Aorta (tissue), 5 donors: ENCODE measurements around the gene SLC29A1. TPM values are rescaled to one million over a fixed set of nuclear protein-coding genes. Genes with fewer than 3 reads are reported as not detected.
A peak's percentile ranks its signal among the peaks of the same experiment; 100 is the strongest.

Experiments
- ATAC-seq: fragments of 200-7000 bp; cut with Tn5 transposase; one replicate; pipeline ENCODE4 v1.9.1; 2022; ENCODE audit warnings: moderate library complexity; ENCODE audit not compliant: low FRiP score
- DNase-seq, 2 donors: peaks; one replicate each; pipeline ENCODE4 v3.0.0-alpha.2; 2020
- H3K27ac ChIP-seq, 2 donors: one replicate each; pipeline ENCODE4 v1.5.1; 2013; ENCODE audit warnings: low read length in 2 of 2, mild to moderate bottlenecking in 2 of 2, moderate library complexity in 2 of 2, control low read depth in 1 of 2, inconsistent platforms in 1 of 2, low read depth in 1 of 2
- H3K27me3 ChIP-seq, 2 donors: one replicate each; pipeline ENCODE4 v1.6.1; 2013; ENCODE audit warnings: control low read depth in 1 of 2, low read length in 1 of 2, mild to moderate bottlenecking in 1 of 2, moderate library complexity in 1 of 2; ENCODE audit not compliant: insufficient read depth in 2 of 2, control insufficient read depth in 1 of 2
- H3K36me3 ChIP-seq, 2 donors: one replicate each; pipeline ENCODE4 v1.6.1; 2013; ENCODE audit warnings: control low read depth in 1 of 2, low read length in 1 of 2, mild to moderate bottlenecking in 1 of 2; ENCODE audit not compliant: insufficient read depth in 2 of 2, control insufficient read depth in 1 of 2
- H3K4me1 ChIP-seq, 2 donors: one replicate each; pipeline ENCODE4 v1.6.1; 2013; ENCODE audit warnings: low read length in 2 of 2, control low read depth in 1 of 2, mild to moderate bottlenecking in 1 of 2, moderate library complexity in 1 of 2; ENCODE audit not compliant: insufficient read depth in 2 of 2, control insufficient read depth in 1 of 2
- H3K4me3 ChIP-seq, 2 donors: one replicate each; pipeline ENCODE4 v1.5.1; 2013; ENCODE audit warnings: low read length in 2 of 2, control low read depth in 1 of 2, mild to moderate bottlenecking in 1 of 2
- H3K9me3 ChIP-seq: one replicate; pipeline ENCODE4 v1.6.1; 2013; ENCODE audit warnings: mild to moderate bottlenecking, low read length; ENCODE audit not compliant: control insufficient read depth
- WGBS, 2 donors: extraction: QIAGEN DNeasy Blood & Tissue Kit; methylation state at CpG; one replicate each; pipeline ENCODE4 v1.1.7; 2013; 5-methylcytosine and 5-hydroxymethylcytosine counted together
- intact Hi-C, 2 donors: fragments of 100-400 bp; cut with DNase I; formaldehyde crosslinking; loops; one replicate each; pipeline versions ENCODE4 v1.14.2 to v1.15.0; 2022
- polyA plus RNA-seq, 2 donors: library from polyadenylated mRNA; stranded (reverse); fragments of 200-250 nt; gene quantifications; one replicate each; pipeline ENCODE4 v1.2.3, GENCODE V29; 2013
- total RNA-seq, 2 donors: library from RNA; stranded (reverse); fragmentation: NEBNext Ultra II Directional; extraction: Animal tissue kit (Norgen Biotek cat#: 25700); gene quantifications; one replicate each; pipeline ENCODE4 v1.2.1, GENCODE V29; 2021
- donor health status: healthy with polysubstance abuse.
- donor health status: Bipolar disorder and iron deficiency.
- donor health status: DM: no; HTN: no; CAD: no.
- donor health status: DM: no; HTN: no; CAD: no.
- donor health status: DM: yes; HTN: yes; CAD: no.

The SLC29A1 gene
- total and polyA plus RNA-seq, 4 donors, result 38.3 to 142 (median 121) TPM

DNA sequence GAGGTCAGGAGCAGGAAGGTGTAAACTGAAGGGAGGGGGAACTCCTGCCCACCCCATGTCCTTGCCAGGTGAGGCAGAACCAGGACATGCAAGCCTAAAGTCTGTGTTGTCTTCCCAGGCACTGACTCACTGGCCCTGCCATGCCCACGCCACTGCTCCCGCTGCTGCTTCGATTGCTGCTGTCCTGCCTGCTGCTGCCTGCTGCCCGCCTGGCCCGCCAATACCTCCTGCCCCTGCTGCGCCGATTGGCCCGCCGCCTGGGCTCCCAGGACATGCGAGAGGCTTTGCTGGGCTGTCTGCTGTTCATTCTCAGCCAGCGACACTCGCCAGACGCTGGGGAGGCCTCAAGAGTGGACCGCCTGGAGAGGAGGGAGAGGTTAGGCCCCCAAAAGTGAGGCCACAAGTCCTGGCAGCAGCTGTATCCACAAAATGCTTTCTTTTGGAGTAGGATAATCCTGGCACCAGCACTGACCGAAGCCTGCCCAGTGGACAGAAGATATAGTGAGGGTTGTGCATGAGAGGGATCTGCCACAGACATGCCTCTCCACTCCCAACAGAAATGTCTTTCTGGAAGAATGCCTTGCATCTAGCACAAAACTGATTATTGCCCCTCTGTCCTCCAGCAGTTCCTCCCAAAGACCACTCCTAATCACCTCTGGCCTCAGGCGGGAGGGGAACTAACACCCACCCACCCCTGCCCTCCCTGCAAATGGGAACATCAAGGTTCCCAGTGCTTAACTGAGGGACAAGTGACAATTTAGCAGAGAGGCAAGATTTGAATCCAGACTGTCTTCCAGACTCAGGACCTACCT is 5.9 kb upstream of the SLC29A1 start:
- Histone ChIP-seq H3K36me3 (no peaks in the 10 kb centered on the region), H3K9me3 (no peaks in the 10 kb centered on the region), H3K4me1 (no peaks in the 10 kb centered on the region), H3K4me3 (no peak overlapping the region), H3K27ac (peak overlapping the region; percentile 2 to 64), H3K27me3 (no peaks in the 10 kb centered on the region)
- intact Hi-C loops, result loop anchor here in 1 of 2 donors (5.0 kb wide), 1 partner anchor 40 kb away; no protein-coding TSS in a partner anchor
- ATAC-seq (peak; percentile 6), DNase-seq (peak; percentile 85 to 90)
- 11 to 12% methylated on average over 16 of the region's 16 CpGs for WGBS, 2 donors

DNA sequence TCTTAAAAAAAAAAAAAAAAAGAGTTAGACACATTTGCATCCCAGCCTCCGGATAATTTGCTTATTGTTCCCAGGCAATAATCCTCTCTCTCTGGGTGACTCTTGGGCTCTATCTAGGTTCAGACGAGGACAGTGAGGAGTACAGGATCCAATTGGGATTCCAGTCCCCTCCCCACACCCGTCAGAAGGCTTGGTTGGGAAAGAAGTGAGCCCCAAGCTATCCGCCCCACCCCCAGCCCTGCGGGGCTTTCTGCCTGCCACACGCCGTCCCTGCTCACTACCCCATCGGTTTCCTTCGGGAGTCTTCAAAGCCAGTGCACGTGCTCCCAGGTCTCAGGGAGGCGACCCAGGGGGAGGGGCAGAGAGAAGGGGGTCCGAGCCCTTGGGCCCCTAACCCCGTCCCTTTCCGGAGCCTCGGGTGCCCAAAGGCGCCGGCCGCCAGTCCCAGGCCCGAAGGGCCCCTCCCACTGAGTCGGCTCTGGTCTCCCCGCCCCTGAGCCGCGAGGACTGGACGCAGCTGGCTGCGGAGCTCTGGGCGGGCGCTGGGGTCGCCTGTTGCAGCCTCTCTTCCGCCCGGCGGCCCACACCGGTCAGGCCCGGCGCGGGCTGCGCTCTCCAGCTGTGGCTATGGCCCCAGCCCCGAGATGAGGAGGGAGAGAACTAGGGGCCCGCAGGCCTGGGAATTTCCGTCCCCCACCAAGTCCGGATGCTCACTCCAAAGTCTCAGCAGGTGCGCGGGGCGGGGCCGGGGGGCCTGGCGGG is 4.2 kb upstream of the SLC29A1 start:
- peak overlapping the region; percentile 48 to 90 for H3K4me3 ChIP-seq
- H3K27ac ChIP-seq, result peak overlapping the region; percentile 53 to 89
- intact Hi-C loops, result loop anchor here in 1 of 2 donors (5.0 kb wide), 1 partner anchor 42 kb away; no protein-coding TSS in a partner anchor
- no peaks in the 10 kb centered on the region for H3K4me1 ChIP-seq
- no peaks in the 10 kb centered on the region for H3K9me3 ChIP-seq
- no peaks in the 10 kb centered on the region for H3K36me3 ChIP-seq
- peak; percentile 94 for DNase-seq
- no peaks in the 10 kb centered on the region for H3K27me3 ChIP-seq
- ATAC-seq, result peak; percentile 83
- 2% methylated on average over 44 to 45 of the region's 45 CpGs for WGBS, 2 donors

DNA sequence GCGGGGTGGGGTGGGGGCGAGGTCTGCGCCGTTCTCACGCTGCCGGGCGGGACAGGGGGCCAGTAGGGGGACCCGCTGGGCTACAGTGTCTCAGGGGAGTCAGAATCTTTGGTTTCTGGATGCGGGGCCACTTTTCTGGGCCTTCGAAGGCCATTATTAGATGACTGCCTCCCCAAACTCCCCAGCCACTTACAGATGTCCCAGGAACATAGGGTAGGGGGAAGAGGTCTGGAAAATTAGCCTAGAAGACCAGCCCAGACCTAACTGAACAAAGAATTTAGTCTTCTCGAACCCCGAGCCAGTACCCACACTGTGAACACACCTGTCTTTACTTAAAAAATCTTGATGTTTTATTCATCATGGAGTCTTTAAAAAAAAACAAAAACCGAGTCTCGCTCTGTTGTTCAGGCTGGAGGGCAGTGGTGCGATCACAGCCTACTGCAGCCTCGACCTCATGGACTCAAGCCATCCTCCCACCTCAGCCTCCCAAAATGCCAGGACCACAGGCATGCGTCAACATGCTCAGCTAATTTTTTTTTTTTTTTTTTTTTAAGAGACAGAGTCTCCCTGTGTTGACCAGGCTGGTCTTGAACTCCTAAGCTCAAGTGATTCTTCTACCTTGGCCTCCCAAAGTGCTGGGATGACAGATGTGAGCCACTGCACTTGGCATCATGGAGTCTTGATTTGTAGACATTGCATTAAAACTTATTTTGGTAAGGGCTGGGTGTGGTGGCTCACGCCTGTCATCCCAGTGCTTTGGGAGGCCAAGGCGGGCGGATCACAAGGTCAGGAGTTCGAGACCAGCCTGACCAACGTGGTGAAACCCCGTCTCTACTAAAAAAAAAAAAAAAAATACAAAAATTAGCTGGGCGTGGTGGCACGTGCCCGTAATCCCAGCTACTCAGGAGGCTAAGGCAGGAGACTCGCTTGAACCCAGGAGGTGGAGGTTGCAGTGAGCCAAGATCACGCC is 3.3 kb upstream of the SLC29A1 start:
- DNase-seq, result peak in 1 of 2 donors; percentile 44
- Histone ChIP-seq H3K4me1 (no peaks in the 10 kb centered on the region), H3K9me3 (no peaks in the 10 kb centered on the region), H3K4me3 (peak overlapping the region; percentile 48 to 90), H3K27ac (peak overlapping the region; percentile 38 to 89), H3K36me3 (no peaks in the 10 kb centered on the region), H3K27me3 (no peaks in the 10 kb centered on the region)
- 45 to 46% methylated on average over 23 to 28 of the region's 28 CpGs for WGBS, 2 donors
- no peak for ATAC-seq
- intact Hi-C loops, result loop anchor here in 1 of 2 donors (5.0 kb wide), 1 partner anchor 43 kb away; no protein-coding TSS in a partner anchor

DNA sequence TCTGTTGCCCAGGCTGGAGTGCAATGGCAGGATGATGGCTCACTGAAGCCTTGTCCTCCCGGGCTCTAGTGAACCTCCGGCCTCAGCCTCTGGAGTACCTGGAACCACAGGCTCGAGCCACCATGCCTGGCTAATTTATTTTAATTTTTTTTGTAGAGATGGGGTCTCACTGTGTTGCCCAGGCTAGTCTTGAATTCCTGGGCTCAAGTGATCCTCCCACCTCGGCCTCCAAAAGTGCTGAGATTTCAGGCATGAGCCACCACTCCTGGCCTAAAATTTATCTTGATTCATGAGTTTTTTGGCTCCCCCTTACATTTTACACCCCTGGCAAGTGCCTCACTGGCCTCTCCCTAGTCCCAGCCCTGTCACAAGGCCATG is 2.5 kb upstream of the SLC29A1 start:
- WGBS, 2 donors, result 63 to 67% methylated on average over 4 of the region's 4 CpGs
- Histone ChIP-seq H3K4me3 (no peak overlapping the region), H3K9me3 (no peaks in the 10 kb centered on the region), H3K27me3 (no peaks in the 10 kb centered on the region), H3K36me3 (no peaks in the 10 kb centered on the region), H3K27ac (peak overlapping the region in 1 of 2 donors; percentile 84), H3K4me1 (no peaks in the 10 kb centered on the region)
- DNase-seq (no peak), ATAC-seq (no peak)
- intact Hi-C loops, result loop anchor here in 1 of 2 donors (1.0 kb wide), 1 partner anchor 16 kb away; no protein-coding TSS in a partner anchor

DNA sequence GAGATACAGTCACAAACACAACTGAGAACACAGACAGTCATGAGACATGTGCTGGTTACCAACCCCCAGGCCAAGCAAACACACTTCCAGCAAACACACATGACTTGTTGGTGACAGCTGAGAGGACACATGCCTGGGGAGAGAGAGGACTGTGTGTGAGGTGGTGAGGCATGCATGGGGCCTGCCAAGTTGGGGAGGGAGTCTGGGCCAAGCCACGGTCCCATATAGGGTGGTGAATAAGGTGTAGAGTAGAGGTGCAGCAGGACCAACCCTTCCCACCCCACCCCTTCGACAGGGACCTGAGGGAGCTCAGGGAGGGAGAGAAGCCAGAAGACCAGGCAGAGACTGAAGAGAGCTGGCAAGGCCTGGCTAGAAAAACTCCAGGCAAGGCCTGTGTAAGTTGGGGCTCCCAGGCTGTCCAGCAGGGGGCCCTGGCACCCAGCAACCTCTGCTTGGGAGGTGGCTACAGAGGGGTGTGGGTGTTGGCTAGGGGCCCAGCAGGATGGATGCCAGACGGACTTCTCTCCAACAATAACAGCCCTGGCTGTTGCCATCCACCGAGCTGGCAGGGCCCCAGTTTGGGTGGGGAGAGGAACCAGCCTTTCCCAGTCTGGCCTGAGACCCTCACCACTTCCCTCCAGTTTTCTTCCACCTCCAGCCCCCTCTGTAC is 2.0 kb upstream of the SLC29A1 start:
- Histone ChIP-seq H3K4me3 (no peak overlapping the region), H3K9me3 (no peaks in the 10 kb centered on the region), H3K27me3 (no peaks in the 10 kb centered on the region), H3K27ac (peak overlapping the region; percentile 51 to 84), H3K4me1 (no peaks in the 10 kb centered on the region), H3K36me3 (no peaks in the 10 kb centered on the region)
- ATAC-seq (peak; percentile 83), DNase-seq (peak; percentile 96 to 97)
- intact Hi-C loops, result loop anchor here in 1 of 2 donors (1.0 kb wide), 1 partner anchor 16 kb away; no protein-coding TSS in a partner anchor
- WGBS, 2 donors, result 0 to 1% methylated on average over 4 of the region's 4 CpGs

DNA sequence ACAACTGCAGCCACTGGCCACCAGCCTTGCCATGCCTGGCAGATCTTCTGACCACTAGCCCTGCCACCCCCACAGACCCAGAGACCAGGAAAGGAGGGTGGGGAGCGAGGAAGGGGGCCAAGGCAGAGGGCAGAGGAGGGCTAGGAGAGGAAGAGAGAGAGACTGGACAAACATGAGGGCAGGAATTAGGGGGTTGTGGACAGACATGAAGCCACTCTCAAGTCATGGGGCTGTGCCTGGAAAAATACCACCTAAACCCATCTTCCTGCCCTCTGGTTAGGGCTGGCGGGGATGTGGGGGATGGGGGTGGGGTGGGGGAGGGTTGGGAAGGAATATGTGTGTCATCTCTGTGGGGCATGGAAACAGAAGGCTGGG is 1.4 kb upstream of the SLC29A1 start:
- Histone ChIP-seq H3K27me3 (no peaks in the 10 kb centered on the region), H3K9me3 (no peaks in the 10 kb centered on the region), H3K4me1 (no peaks in the 10 kb centered on the region), H3K36me3 (no peaks in the 10 kb centered on the region), H3K27ac (peak overlapping the region; percentile 51 to 84), H3K4me3 (no peak overlapping the region)
- DNase-seq, result no peak
- intact Hi-C loops, result loop anchor here in 1 of 2 donors (1.0 kb wide), 1 partner anchor 15 kb away; no protein-coding TSS in a partner anchor
- ATAC-seq, result no peak
- WGBS, 2 donors, result 9 to 24% methylated on average over 2 of the region's 2 CpGs

DNA sequence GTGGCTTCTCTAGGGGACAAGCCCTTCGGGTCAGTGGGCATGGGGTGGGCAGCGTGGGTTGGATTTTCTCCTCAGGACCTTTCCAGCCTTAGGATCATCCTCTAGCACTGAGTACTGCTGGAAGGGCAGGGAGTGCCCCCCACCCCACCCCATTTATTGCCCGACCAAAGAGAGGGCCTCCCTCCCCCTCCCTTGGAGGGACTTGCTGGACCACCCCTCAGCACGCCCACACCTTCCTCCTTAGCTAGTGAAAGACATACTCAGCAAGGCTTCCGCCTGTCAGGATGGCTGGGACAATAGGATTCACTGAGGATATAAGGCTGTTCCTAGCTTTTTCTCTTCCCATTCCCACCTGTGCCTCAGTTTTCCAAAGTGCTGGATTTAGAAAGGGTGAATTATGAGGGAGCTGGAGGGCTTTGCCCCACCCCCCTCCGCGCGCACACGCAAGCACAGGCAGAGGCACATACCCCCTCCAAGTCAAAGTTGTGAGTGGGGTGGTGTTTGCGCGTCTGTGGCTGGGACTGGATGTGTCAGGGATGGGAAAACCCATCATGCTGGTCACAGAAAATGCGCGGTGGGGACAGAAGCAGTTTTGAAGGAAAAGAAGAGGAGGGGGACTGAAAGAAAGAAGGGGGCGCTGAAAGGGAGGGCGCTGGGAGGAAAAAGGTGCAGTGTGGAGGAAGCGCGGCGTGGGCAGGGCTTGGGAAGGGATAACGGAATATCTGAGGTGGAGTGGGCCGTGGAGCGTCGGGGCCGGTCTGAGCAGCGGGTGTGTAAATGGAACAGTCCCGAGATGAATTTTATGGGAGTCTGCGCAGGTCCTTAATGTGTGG is 693 bp upstream of the SLC29A1 start:
- H3K27ac ChIP-seq, result peak overlapping the region; percentile 74 to 78
- 14 to 17% methylated on average over 26 of the region's 26 CpGs for WGBS, 2 donors
- intact Hi-C loops, result no loop called here
- H3K4me1 ChIP-seq, result no peaks in the 10 kb centered on the region
- no peaks in the 10 kb centered on the region for H3K27me3 ChIP-seq
- H3K36me3 ChIP-seq, result no peaks in the 10 kb centered on the region
- DNase-seq, result peak; percentile 44 to 83
- peak overlapping the region; percentile 45 to 61 for H3K4me3 ChIP-seq
- no peaks in the 10 kb centered on the region for H3K9me3 ChIP-seq
- peak; percentile 1 for ATAC-seq
